WI38 (cell line): ENCODE data around the gene CHD1.

ENCODE experiments used
- H3K4me3 ChIP-seq: 2 replicates; pipeline ENCODE4 v1.5.1; 2011; ENCODE audit warnings: low read depth, mild to moderate bottlenecking, control low read depth, low read length
- TF ChIP-seq, protein P1 (sequence below): IDR thresholded peaks from 2 replicates; pipeline ENCODE4 v1.5.1; 2012; ENCODE audit warnings: low read depth, mild to moderate bottlenecking, control low read depth, low read length

The CHD1 gene

DNA sequence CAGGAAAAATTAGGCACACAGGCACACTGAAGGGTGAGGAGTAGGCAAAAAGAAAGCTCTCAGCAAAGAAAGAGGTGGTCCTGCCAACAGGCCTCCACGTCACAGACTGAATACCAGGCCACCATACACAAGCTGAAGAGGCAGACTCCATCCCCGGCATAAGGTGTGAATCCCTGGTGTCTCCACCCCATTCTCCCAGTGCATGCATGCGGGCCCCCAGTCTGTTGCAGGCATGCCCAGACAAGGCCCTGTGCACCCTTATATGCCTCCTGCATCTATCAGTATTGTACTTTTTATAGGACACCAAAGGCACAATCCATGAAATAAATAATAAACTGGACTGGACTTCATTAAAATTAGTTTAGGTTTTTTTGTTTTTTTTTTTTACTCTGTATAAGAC, 82.3 kb downstream of the CHD1 start:
- TF ChIP-seq, protein P1, sequence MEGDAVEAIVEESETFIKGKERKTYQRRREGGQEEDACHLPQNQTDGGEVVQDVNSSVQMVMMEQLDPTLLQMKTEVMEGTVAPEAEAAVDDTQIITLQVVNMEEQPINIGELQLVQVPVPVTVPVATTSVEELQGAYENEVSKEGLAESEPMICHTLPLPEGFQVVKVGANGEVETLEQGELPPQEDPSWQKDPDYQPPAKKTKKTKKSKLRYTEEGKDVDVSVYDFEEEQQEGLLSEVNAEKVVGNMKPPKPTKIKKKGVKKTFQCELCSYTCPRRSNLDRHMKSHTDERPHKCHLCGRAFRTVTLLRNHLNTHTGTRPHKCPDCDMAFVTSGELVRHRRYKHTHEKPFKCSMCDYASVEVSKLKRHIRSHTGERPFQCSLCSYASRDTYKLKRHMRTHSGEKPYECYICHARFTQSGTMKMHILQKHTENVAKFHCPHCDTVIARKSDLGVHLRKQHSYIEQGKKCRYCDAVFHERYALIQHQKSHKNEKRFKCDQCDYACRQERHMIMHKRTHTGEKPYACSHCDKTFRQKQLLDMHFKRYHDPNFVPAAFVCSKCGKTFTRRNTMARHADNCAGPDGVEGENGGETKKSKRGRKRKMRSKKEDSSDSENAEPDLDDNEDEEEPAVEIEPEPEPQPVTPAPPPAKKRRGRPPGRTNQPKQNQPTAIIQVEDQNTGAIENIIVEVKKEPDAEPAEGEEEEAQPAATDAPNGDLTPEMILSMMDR, result no peak
- H3K4me3 ChIP-seq, result no peak overlapping the region

DNA sequence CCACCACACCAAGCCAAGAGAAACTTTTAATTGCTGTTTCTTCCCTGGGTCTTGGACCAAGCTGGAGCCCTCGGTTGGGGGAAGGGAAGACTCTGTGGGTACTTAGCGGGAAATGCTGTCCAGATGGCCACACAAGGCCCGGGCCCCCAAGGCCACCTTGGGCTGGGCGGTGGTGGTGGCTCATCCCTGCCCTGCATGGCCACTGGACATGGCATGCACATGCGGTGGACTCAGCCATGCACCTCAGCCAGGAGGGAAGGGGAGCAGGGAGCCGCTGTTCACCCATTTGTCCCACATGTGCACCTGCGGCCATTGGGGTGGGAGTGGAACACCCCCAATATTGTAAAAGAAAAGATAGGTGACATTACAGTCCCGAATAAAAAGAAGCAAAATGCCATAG, 82.9 kb downstream of the CHD1 start:
- no peak overlapping the region for H3K4me3 ChIP-seq
- TF ChIP-seq, protein P1, result no peak

DNA sequence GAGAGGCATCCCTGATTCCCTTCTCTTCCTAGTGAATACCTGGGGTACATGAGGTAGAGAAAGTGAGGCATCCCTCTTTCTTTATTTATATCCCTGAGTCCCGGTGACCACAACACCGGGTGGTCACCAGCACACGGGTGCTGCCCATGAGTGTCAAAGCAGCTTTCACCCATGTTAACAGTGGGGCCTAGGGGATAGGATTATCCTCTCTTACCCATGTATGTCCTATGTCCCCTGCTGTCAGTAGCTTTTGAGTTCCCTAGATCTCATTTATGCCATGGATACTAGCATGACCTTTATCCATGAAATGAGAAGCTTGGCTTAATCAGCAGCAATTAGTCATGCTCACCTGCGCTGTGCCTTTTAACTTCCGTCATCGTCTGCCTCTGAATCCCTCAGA, 83.9 kb downstream of the CHD1 start:
- no peak overlapping the region for H3K4me3 ChIP-seq
- TF ChIP-seq, protein P1, result no peak

- H3K4me3 ChIP-seq, result no peak overlapping the region
- TF ChIP-seq, protein P1, result no peak
Measured at GRCh38 chr5:98843481-98843880, 85.3 kb downstream of the CHD1 start.

DNA sequence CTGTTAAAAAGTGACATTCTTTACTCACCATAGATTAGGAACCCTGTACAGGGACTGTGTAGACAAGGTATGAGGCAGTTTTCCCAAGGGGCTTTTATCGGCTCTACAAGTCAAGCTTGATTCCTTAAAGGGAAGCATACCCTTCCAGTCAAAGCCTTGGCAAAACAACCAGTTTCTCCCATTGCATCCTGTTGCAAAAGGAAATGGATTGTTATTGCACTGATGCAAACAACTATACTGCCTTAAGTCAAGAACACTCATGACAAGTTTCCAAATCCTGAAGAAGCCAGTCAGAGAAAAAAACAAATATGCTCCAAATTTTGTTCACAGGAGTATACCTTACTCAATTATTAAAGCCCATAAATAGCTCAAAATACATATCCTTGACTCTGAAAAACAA, 87.9 kb downstream of the CHD1 start:
- H3K4me3 ChIP-seq, result no peak overlapping the region
- TF ChIP-seq, protein P1, result no peak

- H3K4me3 ChIP-seq, result peak overlapping the region; percentile 32
- TF ChIP-seq, protein P1, result peak; percentile 25; the same call in 1 of the 2 replicates
Measured at GRCh38 chr5:98839469-98840383, 89.1 kb downstream of the CHD1 start.

DNA sequence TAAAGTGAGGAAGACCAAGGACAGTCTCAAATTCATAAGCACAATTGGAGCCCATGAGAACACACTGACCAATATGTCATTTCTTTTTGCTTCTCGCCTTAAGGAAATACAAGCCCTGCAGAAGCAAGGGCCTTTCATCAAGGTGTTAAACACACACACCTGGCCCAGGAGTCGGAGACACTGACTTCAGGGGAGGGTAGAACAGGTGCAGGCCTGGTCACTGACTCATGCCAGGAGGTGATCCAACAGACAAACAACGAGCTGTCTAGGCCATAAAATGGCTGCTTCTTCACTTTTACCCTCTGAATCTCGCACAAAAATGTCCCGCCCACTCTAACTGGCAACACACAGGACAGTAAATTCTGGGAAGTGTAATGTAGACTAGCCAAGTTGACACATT, 92.6 kb downstream of the CHD1 start:
- TF ChIP-seq, protein P1, result no peak

More for the DNA sequence above, 92.6 kb downstream of the CHD1 start:
- no peak overlapping the region for H3K4me3 ChIP-seq
